CD4-positive, alpha-beta T cell treated with Interleukin-12 subunit alpha and Interleukin-12 subunit beta, for 1 hour (primary cell): ENCODE measurements around the gene PBX1.

Source experiments
- DNase-seq: peaks from one replicate; pipeline ENCODE4 v3.0.0-alpha.2; 2020

The PBX1 gene

DNA sequence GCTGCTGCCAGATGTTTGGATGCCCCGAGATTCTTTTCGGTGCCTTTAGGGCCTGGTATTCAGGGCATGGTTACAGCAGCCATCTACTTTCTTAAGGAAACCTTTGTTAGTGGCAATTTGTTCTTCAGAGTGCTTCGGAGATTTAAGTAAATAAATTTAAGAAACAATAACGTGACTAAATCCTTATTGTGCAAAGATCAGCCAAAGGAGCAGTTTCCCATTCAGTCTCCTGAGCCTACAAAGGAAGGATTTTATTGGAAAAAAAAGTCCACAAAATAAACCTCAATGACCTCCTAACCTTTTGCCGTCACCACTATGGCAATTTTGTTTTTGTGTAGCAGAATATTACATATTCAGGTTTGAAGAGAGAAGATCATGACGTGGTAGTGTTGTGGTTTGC lies 231.1 kb downstream of the PBX1 start:
- no peak for DNase-seq

DNA sequence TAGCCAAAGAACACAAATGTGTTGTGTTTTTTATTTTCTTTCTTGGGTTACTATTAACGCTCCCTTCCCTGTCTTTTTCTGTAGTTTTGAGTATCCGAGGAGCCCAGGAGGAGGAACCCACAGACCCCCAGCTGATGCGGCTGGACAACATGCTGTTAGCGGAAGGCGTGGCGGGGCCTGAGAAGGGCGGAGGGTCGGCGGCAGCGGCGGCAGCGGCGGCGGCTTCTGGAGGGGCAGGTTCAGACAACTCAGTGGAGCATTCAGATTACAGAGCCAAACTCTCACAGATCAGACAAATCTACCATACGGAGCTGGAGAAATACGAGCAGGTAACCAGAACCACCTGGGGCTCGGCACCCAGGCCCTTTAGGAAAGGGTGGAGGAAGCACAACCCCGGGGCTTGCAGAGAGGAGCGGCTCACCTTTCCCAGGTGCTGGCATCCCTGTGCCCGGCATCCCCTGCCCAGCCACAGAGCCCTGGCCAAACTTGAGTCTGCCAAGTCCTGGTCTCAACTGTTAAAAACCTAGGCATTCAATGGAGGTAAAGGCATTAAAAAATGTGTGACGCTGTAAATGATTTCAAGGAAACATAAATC lies 233.5 kb downstream of the PBX1 start:
- DNase-seq, result no peak

DNA sequence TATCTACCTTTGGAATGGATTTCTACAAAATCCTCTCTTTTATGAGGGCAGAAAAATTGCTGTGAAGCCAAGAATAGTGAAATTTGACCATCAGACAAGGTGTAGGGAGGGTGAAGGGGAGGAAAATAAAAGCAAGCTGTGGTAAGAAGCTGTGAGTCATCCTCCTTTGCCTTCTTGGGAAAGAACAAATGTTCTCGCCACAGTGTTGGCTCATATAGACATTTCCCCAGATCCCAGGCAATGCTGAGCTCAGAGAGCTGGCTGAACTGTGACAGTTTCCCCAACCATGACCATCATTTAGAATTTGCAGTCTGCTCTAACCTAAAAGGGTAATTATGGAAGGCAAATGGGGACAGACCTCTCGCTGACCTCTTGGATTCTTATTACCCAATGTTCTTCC lies 235.4 kb downstream of the PBX1 start:
- no peak for DNase-seq

DNA sequence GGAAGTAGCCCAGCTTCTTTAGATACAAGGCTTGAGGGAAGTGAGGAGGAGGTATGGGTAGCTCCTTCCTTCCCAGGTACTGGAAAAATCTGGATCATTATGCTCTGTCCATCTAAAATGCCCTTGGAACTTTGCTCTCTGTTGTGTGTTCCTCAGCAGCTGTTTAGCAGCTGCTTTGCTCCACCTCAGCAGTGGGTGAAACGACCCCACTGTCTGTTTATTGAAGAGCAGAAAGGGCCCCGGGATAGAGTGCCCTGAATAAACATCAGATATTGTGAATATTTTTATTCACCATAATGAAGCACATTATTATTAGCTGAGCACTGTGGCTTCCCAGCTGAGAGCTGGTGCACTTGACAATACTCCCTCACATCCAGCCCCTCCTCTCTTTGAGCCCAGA lies 237.9 kb downstream of the PBX1 start:
- DNase-seq, result no peak

- DNase-seq, result no peak
These were observed 242.3 kb downstream of the PBX1 start for GRCh38 chr1:164801246-164801731.

DNA sequence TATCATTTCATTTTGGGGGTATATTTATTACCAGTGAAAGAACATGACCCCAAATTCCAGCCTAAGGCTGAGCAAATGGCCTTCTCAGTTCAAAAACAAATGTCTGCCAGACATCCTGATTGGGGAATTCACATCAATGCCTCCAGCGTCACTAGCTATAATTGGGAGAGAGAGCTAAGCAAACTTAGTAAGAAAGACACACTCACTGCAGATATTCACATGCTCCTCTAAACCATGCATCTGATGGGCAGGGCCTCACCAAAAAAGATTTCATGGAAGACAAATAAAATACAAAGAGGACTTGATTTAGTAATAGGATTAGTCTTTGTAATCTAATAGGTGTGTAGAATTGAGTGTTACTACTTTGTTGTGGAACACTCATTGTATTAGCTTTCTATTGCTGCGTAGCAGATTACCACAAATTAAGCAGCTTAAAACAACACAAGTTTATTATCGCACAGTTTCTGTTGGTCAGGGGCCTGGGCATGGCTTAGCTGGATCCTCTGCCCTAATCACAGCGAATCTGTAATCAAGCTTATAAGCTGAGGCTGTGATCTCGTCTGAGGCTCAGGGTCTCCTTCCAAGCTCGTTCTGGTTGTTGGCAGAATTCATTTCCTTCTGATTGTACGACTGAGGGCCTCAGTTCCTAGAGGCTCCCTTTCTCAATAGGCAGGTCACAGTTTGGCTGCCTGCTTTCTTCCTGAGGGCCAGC lies 243.0 kb downstream of the PBX1 start:
- DNase-seq, result no peak

GRCh38 chr1:164802529-164803282 lies 243.7 kb downstream of the PBX1 start:
- DNase-seq, result no peak

- DNase-seq, result no peak
These were observed 244.4 kb downstream of the PBX1 start for GRCh38 chr1:164803366-164803765.

- DNase-seq, result no peak
These were observed 245.4 kb downstream of the PBX1 start for GRCh38 chr1:164804366-164804765.

DNA sequence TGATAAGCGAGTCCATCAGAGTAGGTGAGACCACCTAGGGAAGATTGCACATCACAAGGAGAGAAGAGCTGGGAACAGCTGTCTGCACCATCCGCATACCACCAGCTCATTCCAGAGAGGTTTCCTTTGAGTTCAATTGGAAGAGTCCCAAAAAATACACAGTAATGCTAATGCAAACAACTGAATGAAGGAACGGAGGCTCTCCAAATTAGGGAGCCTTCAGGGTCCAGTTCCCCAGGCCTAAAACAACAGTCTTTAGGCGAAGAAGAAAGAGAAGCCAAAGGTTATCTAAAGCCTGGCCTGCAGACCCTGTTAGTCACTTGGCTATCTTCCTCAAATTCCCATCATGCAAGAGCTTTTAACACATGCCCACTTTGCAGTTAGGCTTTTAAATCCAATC lies 246.4 kb downstream of the PBX1 start:
- no peak for DNase-seq

GRCh38 chr1:164806531-164806930 lies 247.5 kb downstream of the PBX1 start:
- no peak for DNase-seq

DNA sequence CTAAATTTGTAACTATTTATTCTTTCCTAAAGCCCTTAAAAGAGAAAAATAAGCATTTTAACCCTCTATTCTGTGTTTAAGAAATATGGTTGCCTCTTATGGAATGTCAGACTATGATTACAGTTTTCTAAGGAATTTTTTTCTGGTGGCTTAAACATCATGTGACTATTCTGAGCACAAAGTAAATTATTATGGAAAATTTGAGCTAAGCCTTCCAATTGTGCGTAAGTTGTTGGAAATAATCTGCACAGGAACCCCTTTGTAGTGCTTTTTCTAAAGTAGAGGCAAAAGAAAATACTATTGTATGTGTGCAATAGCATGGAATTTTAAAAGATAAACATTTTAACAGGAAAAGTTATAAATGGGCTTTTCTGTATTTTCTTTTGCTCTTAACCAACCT lies 254.8 kb downstream of the PBX1 start:
- DNase-seq, result no peak

DNA sequence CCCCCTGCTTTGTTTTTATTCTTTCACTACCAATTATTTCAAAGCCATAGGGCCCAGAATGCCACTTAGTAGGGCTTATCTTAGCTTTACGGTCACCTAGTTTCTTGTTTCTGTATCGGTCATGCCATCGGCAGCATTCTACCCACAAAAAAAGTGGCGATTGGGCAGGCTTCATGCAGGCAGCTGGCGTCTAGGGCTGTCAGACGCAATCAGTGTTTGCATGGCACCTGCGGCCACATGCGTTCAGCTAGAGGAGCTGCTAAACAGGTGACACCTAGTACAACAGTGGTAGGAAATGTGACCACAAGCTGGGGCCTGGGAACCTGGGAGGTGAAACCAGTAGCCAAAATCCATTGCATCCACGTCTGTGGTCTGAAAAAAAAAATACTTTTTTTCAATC lies 262.7 kb downstream of the PBX1 start:
- no peak for DNase-seq

DNA sequence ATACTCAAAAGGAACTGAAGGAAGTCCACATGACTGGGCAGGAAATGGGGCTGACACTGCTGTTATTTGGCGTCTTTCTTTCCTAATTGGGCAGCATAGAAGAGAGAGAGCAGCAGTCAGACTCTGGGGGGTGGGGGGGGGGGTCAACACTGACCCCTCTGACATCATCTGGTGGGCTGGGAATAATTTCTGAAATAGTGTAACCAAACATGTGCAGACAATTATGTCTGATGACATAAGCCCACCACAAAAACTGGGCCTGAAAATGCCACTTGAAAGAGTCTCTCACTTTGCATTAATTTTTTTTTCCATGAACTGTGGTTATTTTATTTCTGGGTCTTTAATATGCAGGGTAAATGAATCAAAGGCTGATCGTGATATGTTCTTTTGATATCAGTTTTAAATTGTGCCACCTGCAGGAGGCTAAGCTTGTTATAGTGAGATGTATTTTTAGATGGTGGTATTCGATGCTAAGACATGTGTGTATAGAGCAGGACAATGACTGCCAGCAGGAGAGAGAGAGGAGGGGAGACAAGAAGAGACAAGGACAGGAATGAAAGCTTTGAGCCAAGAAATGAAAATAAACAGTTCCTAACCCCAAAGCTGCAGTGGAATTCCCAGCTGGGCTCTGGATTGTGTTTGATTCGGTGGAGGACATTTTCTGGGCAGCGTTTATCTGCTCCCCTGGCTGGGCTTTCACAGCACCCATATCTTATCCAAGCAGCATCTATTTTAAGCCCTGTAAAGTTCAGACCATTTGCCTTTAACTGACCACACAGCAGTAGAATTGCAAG lies 264.7 kb downstream of the PBX1 start:
- no peak for DNase-seq

GRCh38 chr1:164824542-164824941 lies 265.6 kb downstream of the PBX1 start:
- DNase-seq, result no peak

DNA sequence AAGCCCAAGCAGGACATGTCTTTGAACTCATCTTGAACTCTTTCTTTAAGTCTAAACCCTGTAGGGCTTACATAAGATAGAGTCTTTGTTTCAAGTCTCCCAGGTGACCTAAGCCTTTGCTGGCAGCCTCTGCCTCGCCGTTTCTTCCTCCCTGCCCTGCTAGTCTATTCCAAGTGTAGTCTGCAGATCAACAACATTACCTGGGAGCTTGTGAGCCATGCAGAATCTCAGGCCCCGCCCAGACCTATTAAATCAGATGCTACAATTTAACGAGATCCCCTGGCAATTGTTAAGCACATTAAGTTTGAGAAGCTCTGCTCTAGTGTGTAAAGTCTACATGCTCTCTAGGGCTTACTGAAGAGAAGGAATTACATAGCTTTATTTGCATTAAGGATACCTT lies 271.6 kb downstream of the PBX1 start:
- DNase-seq, result no peak

- DNase-seq, result no peak
These were observed 275.7 kb downstream of the PBX1 start for GRCh38 chr1:164834641-164835040.

GRCh38 chr1:164836614-164837018 lies 277.6 kb downstream of the PBX1 start:
- no peak for DNase-seq

DNA sequence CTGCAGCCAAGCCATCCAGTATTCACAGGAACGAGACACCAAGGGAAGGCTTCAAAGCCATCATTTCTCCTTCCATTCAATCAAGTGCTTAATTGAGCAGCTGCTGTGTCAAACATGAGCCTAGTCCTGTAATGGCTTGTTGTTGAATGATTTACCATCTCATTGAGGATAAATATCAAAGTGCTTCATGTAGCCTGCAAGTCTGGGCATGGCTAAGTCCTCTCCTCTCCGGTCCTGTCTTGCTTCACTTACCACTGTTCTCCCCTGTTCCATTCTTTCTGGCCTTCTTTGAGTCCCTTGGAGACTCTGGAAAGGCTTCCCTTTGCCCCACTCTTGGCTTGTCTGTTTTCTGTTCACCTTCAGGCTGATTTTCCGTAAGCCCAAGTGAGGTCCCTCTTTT lies 279.8 kb downstream of the PBX1 start:
- no peak for DNase-seq

- DNase-seq, result no peak
These were observed 282.0 kb downstream of the PBX1 start for GRCh38 chr1:164840936-164841335.

- DNase-seq, result no peak
These were observed 282.9 kb downstream of the PBX1 start for GRCh38 chr1:164841702-164842465.

DNA sequence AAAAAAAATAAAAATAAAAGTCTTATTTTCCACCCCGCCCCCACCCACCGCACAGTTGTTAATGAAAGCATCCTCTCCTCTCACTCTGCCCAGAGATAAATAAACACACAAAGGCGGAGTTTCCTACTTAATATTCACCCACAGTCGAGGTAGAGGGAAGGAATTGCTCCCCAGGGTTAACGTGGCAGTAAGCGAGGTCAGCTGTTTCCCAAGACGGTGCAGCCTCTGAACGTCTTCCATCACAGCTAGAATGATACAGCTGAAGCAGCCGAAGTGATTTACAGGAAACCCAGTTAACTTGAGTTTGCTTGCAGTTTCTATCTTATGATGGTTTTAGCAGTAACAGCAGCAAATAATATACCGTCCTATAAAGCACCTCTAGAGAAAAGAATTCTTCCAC lies 283.9 kb downstream of the PBX1 start:
- no peak for DNase-seq
